GM12891 (cell line): ENCODE results near the gene CFAP92.

Experiments
- PAX5 ChIP-seq: IDR thresholded peaks from 2 replicates; pipeline ENCODE4 v1.6.1; 2011; ENCODE audit warnings: low read length, moderate library complexity, mild to moderate bottlenecking; ENCODE audit not compliant: insufficient read depth, severe bottlenecking
- POLR2A ChIP-seq: IDR thresholded peaks from 2 replicates; pipeline ENCODE4 v1.6.1; 2011; ENCODE audit warnings: low read depth, low read length, control low read depth
- POLR2AphosphoS5 ChIP-seq: IDR thresholded peaks from 2 replicates; pipeline ENCODE4 v1.6.1; 2011; ENCODE audit warnings: low read depth, low read length, control low read depth
- POU2F2 ChIP-seq: IDR thresholded peaks from 2 replicates; pipeline ENCODE4 v1.6.1; 2011; ENCODE audit warnings: low read depth, mild to moderate bottlenecking, control low read depth, low read length, moderate library complexity
- TAF1 ChIP-seq: IDR thresholded peaks from 2 replicates; pipeline ENCODE4 v1.6.1; 2011; ENCODE audit warnings: low read depth, low read length, control low read depth

DNA sequence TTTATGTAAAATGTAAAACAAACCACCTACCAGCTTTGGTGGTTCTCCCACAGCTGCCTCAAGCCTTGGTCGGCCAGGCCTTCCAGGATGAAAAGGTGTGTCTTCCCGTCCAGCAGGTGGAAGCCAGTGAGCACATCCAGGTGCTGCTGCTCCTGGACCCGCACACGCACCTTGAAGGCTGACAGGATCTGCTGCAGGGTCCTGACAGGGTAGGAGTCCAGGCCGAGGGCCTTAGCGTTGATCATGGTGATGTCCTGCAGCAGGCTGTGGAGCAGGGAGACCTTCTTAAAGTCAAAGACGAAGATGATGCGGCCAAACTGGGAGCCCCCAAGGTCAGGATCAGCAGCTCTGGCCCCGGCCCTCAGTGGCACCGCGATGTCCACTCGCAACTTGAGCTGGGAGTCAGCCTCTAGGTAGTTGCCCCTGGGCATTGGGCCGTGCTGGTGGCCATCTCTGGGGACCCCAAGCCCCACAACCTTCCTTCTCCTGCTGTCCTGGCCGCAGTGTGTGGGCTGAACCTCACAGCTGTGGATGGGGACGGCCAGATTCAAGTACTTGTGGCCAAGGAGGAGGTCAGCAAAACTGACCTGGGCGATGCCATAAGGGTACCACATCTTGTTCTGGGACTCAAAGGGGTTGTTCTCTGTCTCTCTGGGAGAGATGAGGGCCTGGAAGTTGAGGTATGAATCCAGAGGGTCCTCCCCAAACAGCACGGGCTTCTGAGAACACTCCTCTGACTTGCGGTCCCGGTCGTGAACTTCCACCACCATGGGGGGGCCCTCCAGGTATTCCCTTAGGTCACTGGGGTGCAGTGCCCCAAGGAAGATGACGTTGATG is 48.6 kb downstream of the CFAP92 start:
- TF ChIP-seq PAX5 (no peak), TAF1 (no peak), POLR2A (no peak), POLR2AphosphoS5 (no peak), POU2F2 (no peak)
